Suprapubic skin (tissue), 4 donors: ENCODE measurements around the gene NPAS3.

Source experiments
- EP300 ChIP-seq: sonication (generic); formaldehyde crosslinking; IDR thresholded peaks from one replicate; pipeline ENCODE4 v1.6.1; 2017; ENCODE audit warnings: antibody characterized with exemption
- POLR2A ChIP-seq, 2 donors: fragments of 450-650 bp; IDR thresholded peaks; one replicate each; pipeline ENCODE4 v1.6.1; 2017; ENCODE audit warnings: antibody characterized with exemption in 2 of 2, mild to moderate bottlenecking in 2 of 2, moderate library complexity in 2 of 2
- POLR2AphosphoS5 ChIP-seq, 3 donors: sonication (generic); formaldehyde crosslinking; IDR thresholded peaks; one replicate each; pipeline ENCODE4 v1.6.1; 2017; ENCODE audit warnings: antibody characterized with exemption in 3 of 3
- TF ChIP-seq, protein P1 (sequence below), 2 donors: fragments of 200-600 bp in 1 of 2; fragments of 450-650 bp in 1 of 2; sonication (generic) in 1 of 2; IDR thresholded peaks; one replicate each; pipeline ENCODE4 v1.5.1; 2016 to 2019; ENCODE audit warnings: antibody characterized with exemption in 2 of 2, mild to moderate bottlenecking in 1 of 2, moderate library complexity in 1 of 2

DNA sequence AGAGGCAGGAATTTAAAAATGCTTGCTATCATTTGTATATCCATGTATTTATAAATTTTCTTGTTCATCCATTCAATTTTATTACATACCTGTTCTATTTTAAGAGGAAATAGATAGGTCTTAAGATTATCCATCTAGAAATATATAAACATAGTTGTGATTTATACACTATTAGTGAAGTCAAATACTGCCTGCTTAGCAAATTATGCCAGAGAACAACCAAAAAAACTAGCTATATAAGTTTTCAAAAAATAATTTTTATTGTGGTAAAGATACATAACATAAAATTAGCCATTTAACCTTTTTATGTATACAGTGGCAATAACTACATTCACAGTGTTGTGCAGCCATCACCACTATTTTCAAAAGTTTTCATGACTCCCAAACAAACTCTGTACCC, 237.3 kb downstream of the NPAS3 start:
- TF ChIP-seq, protein P1, sequence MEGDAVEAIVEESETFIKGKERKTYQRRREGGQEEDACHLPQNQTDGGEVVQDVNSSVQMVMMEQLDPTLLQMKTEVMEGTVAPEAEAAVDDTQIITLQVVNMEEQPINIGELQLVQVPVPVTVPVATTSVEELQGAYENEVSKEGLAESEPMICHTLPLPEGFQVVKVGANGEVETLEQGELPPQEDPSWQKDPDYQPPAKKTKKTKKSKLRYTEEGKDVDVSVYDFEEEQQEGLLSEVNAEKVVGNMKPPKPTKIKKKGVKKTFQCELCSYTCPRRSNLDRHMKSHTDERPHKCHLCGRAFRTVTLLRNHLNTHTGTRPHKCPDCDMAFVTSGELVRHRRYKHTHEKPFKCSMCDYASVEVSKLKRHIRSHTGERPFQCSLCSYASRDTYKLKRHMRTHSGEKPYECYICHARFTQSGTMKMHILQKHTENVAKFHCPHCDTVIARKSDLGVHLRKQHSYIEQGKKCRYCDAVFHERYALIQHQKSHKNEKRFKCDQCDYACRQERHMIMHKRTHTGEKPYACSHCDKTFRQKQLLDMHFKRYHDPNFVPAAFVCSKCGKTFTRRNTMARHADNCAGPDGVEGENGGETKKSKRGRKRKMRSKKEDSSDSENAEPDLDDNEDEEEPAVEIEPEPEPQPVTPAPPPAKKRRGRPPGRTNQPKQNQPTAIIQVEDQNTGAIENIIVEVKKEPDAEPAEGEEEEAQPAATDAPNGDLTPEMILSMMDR (IDR thresholded peaks at IDR 0.05): no peak
- TF ChIP-seq POLR2A (IDR thresholded peaks at IDR 0.05): no peak
- TF ChIP-seq POLR2AphosphoS5 (IDR thresholded peaks at IDR 0.05): no peak
- TF ChIP-seq EP300: no peak
